H54 (cell line): ENCODE data around the gene EDIL3.

Experiments used
- DNase-seq: peaks from one replicate; pipeline ENCODE4 v3.0.0; 2011; ENCODE audit warnings: low spot score, mixed read lengths; ENCODE audit not compliant: insufficient read length
- FAIRE-seq: peaks from 3 replicates; lab custom pipeline; 2011; peaks lifted over from hg19 to GRCh38; lab: Jason Lieb, UNC
- POLR2A ChIP-seq: IDR thresholded peaks from 2 replicates; pipeline ENCODE4 v1.6.1; 2011; ENCODE audit warnings: low read depth, mild to moderate bottlenecking, low read length

EDIL3 gene

GRCh38 chr5:84249918-84250630, 134.6 kb downstream of the EDIL3 start:
- FAIRE-seq, result peak; percentile 98
- TF ChIP-seq POLR2A, result no peak
- DNase-seq, result peak; percentile 38

GRCh38 chr5:84248013-84248412, 136.7 kb downstream of the EDIL3 start:
- FAIRE-seq (no peak), DNase-seq (no peak)
- TF ChIP-seq POLR2A, result no peak

DNA sequence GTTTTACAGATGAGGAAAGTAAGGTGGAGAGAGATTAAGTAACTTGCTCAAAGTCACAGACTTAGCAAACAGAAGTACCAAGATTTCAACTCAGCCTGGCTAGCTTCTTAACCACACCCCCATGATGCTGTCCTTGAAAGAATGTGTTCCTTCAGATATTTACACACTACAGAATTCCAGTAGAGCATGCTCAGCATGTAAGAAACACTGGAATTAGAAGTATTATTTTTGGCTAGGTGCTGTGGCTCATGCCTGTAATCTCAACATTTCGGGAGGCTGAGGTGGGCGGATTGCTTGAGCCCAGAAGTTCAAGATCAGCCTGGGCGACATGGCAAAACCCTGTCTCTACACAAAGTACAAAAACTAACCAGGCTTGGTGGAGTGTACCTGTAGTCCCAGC, 142.4 kb downstream of the EDIL3 start:
- peak; percentile 7 for DNase-seq
- no peak for TF ChIP-seq POLR2A
- FAIRE-seq, result no peak

GRCh38 chr5:84239494-84239893, 145.2 kb downstream of the EDIL3 start:
- FAIRE-seq (peak; percentile 95), DNase-seq (peak; percentile 12)
- no peak for TF ChIP-seq POLR2A

DNA sequence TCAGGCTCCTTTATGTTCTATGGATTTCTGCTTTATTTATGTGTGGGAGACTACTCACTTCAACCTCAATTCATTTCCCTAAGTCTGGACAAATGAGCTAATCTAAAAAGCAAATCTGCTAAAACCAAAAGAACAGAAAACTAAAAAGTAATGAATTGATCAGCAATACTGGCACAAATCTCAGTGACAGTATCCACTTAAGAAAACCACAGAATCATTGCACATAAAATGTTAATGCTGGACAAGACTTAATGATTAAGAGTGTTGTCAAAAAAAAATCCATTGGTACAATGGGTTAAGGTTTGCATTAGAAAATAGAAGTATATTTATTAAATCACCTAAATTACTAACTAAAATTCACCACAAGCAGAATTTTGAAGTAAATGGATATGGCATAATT, 147.6 kb downstream of the EDIL3 start:
- no peak for DNase-seq
- TF ChIP-seq POLR2A, result no peak
- FAIRE-seq, result no peak

GRCh38 chr5:84231433-84231832, 153.2 kb downstream of the EDIL3 start:
- TF ChIP-seq POLR2A, result no peak
- DNase-seq, result no peak
- FAIRE-seq, result no peak

DNA sequence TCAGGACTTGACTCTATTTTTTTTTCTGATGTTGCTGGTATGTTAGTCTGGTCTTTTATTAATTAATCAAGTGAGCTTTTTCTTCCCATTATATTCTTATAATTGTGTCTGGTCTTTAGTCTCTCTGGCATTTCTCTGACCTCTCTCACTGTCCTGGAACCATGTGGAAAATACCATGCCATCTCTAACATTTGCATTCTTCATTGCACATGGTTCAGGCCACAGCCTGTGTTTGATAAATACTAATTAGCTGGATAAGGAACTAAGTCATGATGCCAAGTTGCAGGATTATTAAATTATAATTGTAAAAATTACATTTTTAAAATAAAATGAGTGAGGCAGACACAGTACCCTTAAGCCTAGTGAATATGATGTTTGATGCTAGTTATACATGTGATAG, 155.6 kb downstream of the EDIL3 start:
- FAIRE-seq (no peak), DNase-seq (no peak)
- no peak for TF ChIP-seq POLR2A

DNA sequence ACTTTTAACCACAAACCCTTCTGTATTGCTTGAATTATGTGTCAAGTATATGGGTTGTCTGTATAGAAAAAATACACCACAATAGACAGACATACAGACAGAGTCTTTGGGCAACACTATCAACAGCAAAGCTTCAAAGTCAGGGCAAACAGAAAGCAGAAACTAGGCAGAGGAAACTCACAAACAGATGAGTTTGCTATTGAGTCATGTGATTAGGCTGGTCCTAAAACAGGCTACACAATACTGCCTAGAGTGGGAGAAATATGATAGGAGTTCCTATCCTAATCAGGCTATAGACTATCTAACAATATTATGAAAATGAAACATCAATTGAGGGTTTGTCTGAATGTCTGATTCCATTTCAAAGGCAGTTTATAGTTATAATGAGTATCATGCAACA, 156.4 kb downstream of the EDIL3 start:
- DNase-seq (no peak), FAIRE-seq (peak; percentile 68)
- no peak for TF ChIP-seq POLR2A

- FAIRE-seq (no peak), DNase-seq (no peak)
- TF ChIP-seq POLR2A, result no peak
Measured at GRCh38 chr5:84227236-84227635, 157.4 kb downstream of the EDIL3 start.

- peak; percentile 15 for DNase-seq
- no peak for TF ChIP-seq POLR2A
- FAIRE-seq, result peak; percentile 96
Measured at GRCh38 chr5:84218546-84218945, 166.1 kb downstream of the EDIL3 start.

DNA sequence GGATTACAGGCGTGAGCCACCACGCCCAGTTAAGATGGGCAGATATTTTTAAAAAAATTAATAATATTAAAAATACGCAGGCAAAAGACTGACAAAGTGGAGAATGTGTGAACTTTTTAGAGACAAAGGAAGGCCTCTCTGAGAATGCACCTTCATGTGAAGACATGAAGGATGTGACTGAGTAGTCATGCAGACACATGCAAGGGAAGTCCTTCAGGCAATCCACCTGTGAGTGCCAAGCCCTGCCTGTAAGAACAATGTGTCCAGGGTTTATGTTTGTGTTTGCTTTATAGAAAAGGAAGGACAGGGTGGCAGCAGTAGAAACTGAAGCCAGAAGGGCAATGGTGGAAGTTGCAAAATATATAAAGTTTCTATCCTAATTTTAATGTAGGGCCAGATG, 169.2 kb downstream of the EDIL3 start:
- no peak for DNase-seq
- FAIRE-seq, result no peak
- no peak for TF ChIP-seq POLR2A

DNA sequence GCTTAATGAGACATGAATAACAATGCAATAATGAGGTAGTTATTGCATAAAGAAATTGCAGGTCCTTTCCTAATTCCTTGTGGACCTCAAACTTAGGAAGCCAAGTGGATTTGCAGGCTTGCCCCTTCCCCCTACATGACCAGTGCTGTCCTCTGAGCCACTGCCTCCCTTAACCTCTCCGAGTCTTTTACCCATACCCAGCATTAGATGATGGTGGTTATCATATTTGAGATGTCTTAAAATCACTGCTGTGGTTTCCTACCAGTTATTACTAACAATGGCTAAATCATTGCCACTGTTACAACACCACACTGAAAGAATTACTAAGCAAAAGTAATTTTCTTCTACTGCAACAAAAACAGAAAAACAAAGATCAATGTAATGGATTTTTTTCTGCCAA, 170.8 kb downstream of the EDIL3 start:
- no peak for TF ChIP-seq POLR2A
- no peak for FAIRE-seq
- no peak for DNase-seq

- no peak for TF ChIP-seq POLR2A
- FAIRE-seq (no peak), DNase-seq (no peak)
Measured at GRCh38 chr5:84213212-84213611, 171.5 kb downstream of the EDIL3 start.

DNA sequence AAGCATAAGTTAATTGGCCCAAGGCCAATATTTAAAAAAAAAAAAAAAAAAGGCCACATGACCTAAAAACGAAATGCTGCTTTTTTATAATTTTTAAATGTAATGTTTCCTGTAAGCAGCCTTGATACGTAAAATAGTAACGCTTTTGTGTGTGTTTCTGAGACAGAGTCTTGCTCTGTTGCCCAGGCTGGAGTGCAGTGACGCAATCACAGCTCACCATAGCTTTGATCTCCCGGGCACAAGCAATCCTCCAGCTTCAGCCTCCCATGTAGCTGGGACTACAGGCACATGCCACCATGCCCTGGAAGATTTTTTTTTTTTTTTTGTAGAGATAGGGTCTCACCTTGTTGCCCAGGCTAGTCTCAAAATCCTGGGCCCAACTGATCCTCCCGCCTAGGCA, 179.9 kb downstream of the EDIL3 start:
- DNase-seq (no peak), FAIRE-seq (no peak)
- TF ChIP-seq POLR2A, result no peak

DNA sequence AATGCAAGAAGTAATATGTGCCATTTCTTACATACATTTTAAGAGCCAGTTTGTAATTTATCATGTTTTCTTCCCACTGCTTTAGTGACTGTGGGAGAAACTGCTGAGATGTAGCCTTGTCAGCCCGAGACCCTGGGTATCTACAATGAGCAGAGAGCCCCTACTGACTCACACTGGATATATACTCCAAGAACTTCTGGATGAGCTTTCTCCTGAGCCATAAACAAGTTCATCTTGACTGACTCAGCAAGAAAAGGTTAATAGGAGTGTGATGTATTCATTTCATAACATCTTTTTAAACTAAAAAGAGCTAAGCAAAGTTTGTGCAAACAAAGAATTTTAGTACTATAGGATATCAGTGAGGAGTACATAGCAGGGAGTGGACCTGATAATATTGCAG, 182.5 kb downstream of the EDIL3 start:
- TF ChIP-seq POLR2A, result no peak
- no peak for DNase-seq
- no peak for FAIRE-seq

DNA sequence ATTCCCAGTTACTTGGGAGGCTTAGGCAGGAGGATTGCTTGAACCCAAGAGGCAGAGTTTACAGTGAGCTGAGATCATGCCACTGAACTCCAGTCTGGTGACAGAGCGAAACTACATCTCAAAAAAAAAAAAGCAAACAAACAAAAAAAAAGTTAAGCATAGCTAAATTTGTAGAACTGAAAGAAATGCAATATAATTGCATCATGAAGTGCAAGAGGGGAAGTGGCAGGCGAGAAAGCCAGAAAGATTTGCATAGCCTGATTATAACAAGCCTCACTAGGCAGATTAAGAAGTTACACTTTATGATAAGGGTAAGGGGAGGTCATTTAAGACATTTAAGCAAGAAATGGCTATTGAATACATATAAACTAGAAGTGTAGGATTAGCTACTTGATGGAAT, 187.1 kb downstream of the EDIL3 start:
- FAIRE-seq, result no peak
- TF ChIP-seq POLR2A, result no peak

More for the DNA sequence above, 187.1 kb downstream of the EDIL3 start:
- DNase-seq, result no peak
